ENCODE data around the gene ITPR1. TPM values are rescaled to one million over a fixed set of nuclear protein-coding genes. Genes with fewer than 3 reads are reported as not detected.

The ITPR1 gene
- total RNA-seq, 2 experiments from 2014 or later = 84.4 to 104 TPM

DNA sequence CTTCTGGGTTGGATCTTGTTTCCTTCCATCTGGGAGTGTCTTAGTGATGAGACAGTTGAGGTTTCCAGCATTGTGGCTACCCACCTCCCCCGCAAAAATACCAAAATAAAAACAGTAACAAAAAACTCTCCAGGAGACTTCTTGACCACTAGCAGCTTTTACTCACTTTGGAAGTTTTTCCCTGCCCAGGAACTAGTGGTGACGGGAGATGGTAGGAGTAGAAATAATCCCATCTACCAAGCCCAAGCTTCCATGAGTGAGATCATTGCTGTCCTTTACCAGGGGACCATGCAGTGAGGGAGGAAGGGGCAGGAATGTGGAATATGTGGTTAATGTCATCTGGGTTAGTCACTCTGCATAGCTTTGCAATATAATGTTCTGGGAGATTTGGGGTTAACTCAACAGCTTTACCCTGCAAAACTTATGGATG, 187.7 kb downstream of the ITPR1 start:
- intact Hi-C loops (cut with micrococcal nuclease; ENCODE audit: unreplicated experiment) = no loop called here
- H2AFZ ChIP-seq (ENCODE audit: low read length) = no peak overlapping the region
- no TSS peak for BruUV-seq (replicated peaks)
- ChIA-PET POLR2A (interaction anchor here (0.7 to 1.1 kb wide), 2 partner anchors 177 to 420 kb away, joined by 3 read pairs; no protein-coding TSS in a partner anchor), CTCF (ENCODE audit: unreplicated experiment) (no interaction called here)
- H3K9me3 ChIP-seq (ENCODE audit: low read length) = no peaks in the 10 kb centered on the region
- no peaks in the 10 kb centered on the region for H3K4me1 ChIP-seq (ENCODE audit: insufficient read depth, low read length, poor library complexity, severe bottlenecking)
- no peak overlapping the region for H3K4me2 ChIP-seq (ENCODE audit: low read length)
- no peaks in the 10 kb centered on the region for H3K79me2 ChIP-seq (ENCODE audit: insufficient read depth, low read depth, low read length)
- H3K4me3 ChIP-seq (ENCODE audit: low read depth, low read length, poor library complexity, severe bottlenecking) = no peak overlapping the region
- TF ChIP-seq, protein P1, sequence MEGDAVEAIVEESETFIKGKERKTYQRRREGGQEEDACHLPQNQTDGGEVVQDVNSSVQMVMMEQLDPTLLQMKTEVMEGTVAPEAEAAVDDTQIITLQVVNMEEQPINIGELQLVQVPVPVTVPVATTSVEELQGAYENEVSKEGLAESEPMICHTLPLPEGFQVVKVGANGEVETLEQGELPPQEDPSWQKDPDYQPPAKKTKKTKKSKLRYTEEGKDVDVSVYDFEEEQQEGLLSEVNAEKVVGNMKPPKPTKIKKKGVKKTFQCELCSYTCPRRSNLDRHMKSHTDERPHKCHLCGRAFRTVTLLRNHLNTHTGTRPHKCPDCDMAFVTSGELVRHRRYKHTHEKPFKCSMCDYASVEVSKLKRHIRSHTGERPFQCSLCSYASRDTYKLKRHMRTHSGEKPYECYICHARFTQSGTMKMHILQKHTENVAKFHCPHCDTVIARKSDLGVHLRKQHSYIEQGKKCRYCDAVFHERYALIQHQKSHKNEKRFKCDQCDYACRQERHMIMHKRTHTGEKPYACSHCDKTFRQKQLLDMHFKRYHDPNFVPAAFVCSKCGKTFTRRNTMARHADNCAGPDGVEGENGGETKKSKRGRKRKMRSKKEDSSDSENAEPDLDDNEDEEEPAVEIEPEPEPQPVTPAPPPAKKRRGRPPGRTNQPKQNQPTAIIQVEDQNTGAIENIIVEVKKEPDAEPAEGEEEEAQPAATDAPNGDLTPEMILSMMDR (conservative IDR thresholded peaks at IDR 0.05; ENCODE audit: low read length) = no peak
- no peak for TF ChIP-seq EZH2phosphoT487 (IDR thresholded peaks at IDR 0.05; ENCODE audit: borderline replicate concordance, low read depth, low read length)
- H3K27ac ChIP-seq (ENCODE audit: low read depth, low read length, poor library complexity, severe bottlenecking) = no peak overlapping the region
- H3K9me2 ChIP-seq (ENCODE audit: insufficient read depth, low read length) = no peaks in the 10 kb centered on the region
- no peaks in the 10 kb centered on the region for H4K20me1 ChIP-seq (ENCODE audit: insufficient read depth, low read length)
- H3K36me3 ChIP-seq (ENCODE audit: insufficient read depth, low read length) = peaks cover 75% of the 10 kb centered on the region
- DNase-seq (ENCODE audit: low spot score) = no peak

GRCh38 chr3:4681301-4681700, 188.2 kb downstream of the ITPR1 start:
- H3K4me2 ChIP-seq (ENCODE audit: low read length) = no peak overlapping the region
- no peaks in the 10 kb centered on the region for H3K9me3 ChIP-seq (ENCODE audit: low read length)
- H3K79me2 ChIP-seq (ENCODE audit: insufficient read depth, low read depth, low read length) = no peaks in the 10 kb centered on the region
- H3K36me3 ChIP-seq (ENCODE audit: insufficient read depth, low read length) = peaks cover 75% of the 10 kb centered on the region
- no peak overlapping the region for H2AFZ ChIP-seq (ENCODE audit: low read length)
- H3K27ac ChIP-seq (ENCODE audit: low read depth, low read length, poor library complexity, severe bottlenecking) = no peak overlapping the region
- ChIA-PET POLR2A (interaction anchor here (0.7 to 1.1 kb wide), 2 partner anchors 177 to 420 kb away, joined by 3 read pairs; no protein-coding TSS in a partner anchor), CTCF (ENCODE audit: unreplicated experiment) (no interaction called here)
- intact Hi-C loops (cut with micrococcal nuclease; ENCODE audit: unreplicated experiment) = no loop called here
- no peak overlapping the region for H3K4me3 ChIP-seq (ENCODE audit: low read depth, low read length, poor library complexity, severe bottlenecking)
- DNase-seq (ENCODE audit: low spot score) = no peak
- H3K9me2 ChIP-seq (ENCODE audit: insufficient read depth, low read length) = no peaks in the 10 kb centered on the region
- no peaks in the 10 kb centered on the region for H4K20me1 ChIP-seq (ENCODE audit: insufficient read depth, low read length)
- no TSS peak for BruUV-seq (replicated peaks)
- H3K4me1 ChIP-seq (ENCODE audit: insufficient read depth, low read length, poor library complexity, severe bottlenecking) = no peaks in the 10 kb centered on the region
- no peak for TF ChIP-seq EZH2phosphoT487 (IDR thresholded peaks at IDR 0.05; ENCODE audit: borderline replicate concordance, low read depth, low read length)
- TF ChIP-seq, protein P1 (conservative IDR thresholded peaks at IDR 0.05; ENCODE audit: low read length) = no peak

- Histone ChIP-seq H4K20me1 (ENCODE audit: insufficient read depth, low read length) (no peaks in the 10 kb centered on the region), H3K9me2 (ENCODE audit: insufficient read depth, low read length) (no peaks in the 10 kb centered on the region), H3K4me2 (ENCODE audit: low read length) (no peak overlapping the region), H2AFZ (ENCODE audit: low read length) (no peak overlapping the region), H3K9me3 (ENCODE audit: low read length) (no peaks in the 10 kb centered on the region), H3K27ac (ENCODE audit: low read depth, low read length, poor library complexity, severe bottlenecking) (no peak overlapping the region), H3K36me3 (ENCODE audit: insufficient read depth, low read length) (peaks cover 93% of the 10 kb centered on the region), H3K4me1 (ENCODE audit: insufficient read depth, low read length, poor library complexity, severe bottlenecking) (no peaks in the 10 kb centered on the region), H3K4me3 (ENCODE audit: low read depth, low read length, poor library complexity, severe bottlenecking) (no peak overlapping the region), H3K79me2 (ENCODE audit: insufficient read depth, low read depth, low read length) (no peaks in the 10 kb centered on the region)
- no peak for DNase-seq (ENCODE audit: low spot score)
- POLR2A ChIA-PET = interaction anchor here (2.8 kb wide), 1 partner anchor 10 kb away, joined by 12 read pairs; no protein-coding TSS in a partner anchor
- intact Hi-C loops (cut with micrococcal nuclease; ENCODE audit: unreplicated experiment) = no loop called here
- no peak for TF ChIP-seq EZH2phosphoT487 (IDR thresholded peaks at IDR 0.05; ENCODE audit: borderline replicate concordance, low read depth, low read length)
- TF ChIP-seq, protein P1 (conservative IDR thresholded peaks at IDR 0.05; ENCODE audit: low read length) = no peak
- CTCF ChIA-PET (ENCODE audit: unreplicated experiment) = no interaction called here
- no TSS peak for BruUV-seq (replicated peaks)
These were observed 191.0 kb downstream of the ITPR1 start for GRCh38 chr3:4684117-4684516.
